ENCODE measurements around the gene CTXN1.
"Not testable (repeated sequence)": the region's sequence is repeated elsewhere in the genome, so short reads cannot be mapped to it uniquely, and the experiment has no call there.

The CTXN1 gene

GRCh38 chr19:7961920-7962626 is 36.1 kb upstream of the CTXN1 start:
- no peaks in the 10 kb centered on the region for H3K27me3 Mint-ChIP-seq

GRCh38 chr19:7961082-7961481 is 35.1 kb upstream of the CTXN1 start:
- not testable (repeated sequence) for H3K4me3 Mint-ChIP-seq, ATAC-seq, H3K27me3 Mint-ChIP-seq, H3K27ac Mint-ChIP-seq, H3K4me1 Mint-ChIP-seq, H3K9me3 Mint-ChIP-seq
- peaks cover 48% of the 10 kb centered on the region for H3K36me3 Mint-ChIP-seq

More at GRCh38 chr19:7961920-7962626, 36.1 kb upstream of the CTXN1 start:
- Mint-ChIP-seq H3K4me3 (no peak overlapping the region), H3K9me3 (no peaks in the 10 kb centered on the region), H3K27ac (no peak overlapping the region), H3K4me1 (peaks cover 4% of the 10 kb centered on the region), H3K36me3 (peaks cover 46% of the 10 kb centered on the region)
- ATAC-seq: no peak

GRCh38 chr19:7959211-7959610 is 33.3 kb upstream of the CTXN1 start:
- Mint-ChIP-seq H3K9me3 (no peaks in the 10 kb centered on the region), H3K27me3 (no peaks in the 10 kb centered on the region), H3K27ac (no peak overlapping the region), H3K4me3 (no peak overlapping the region), H3K4me1 (peaks cover 8% of the 10 kb centered on the region), H3K36me3 (peaks cover 35% of the 10 kb centered on the region)
- ATAC-seq: no peak

- Mint-ChIP-seq H3K27me3 (no peaks in the 10 kb centered on the region), H3K36me3 (peaks cover 22% of the 10 kb centered on the region), H3K4me3 (no peak overlapping the region), H3K4me1 (peaks cover 8% of the 10 kb centered on the region), H3K27ac (no peak overlapping the region), H3K9me3 (no peaks in the 10 kb centered on the region)
- no peak for ATAC-seq
Measured at GRCh38 chr19:7955696-7956095, 29.8 kb upstream of the CTXN1 start.

GRCh38 chr19:7953576-7953975 is 27.6 kb upstream of the CTXN1 start:
- Mint-ChIP-seq H3K27ac (no peak overlapping the region), H3K36me3 (peaks cover 17% of the 10 kb centered on the region), H3K4me3 (no peak overlapping the region), H3K4me1 (peaks cover 8% of the 10 kb centered on the region), H3K27me3 (no peaks in the 10 kb centered on the region), H3K9me3 (no peaks in the 10 kb centered on the region)
- ATAC-seq: no peak

- H3K36me3 Mint-ChIP-seq: peaks cover 13% of the 10 kb centered on the region
- ATAC-seq: no peak
- no peak overlapping the region for H3K4me3 Mint-ChIP-seq
- H3K4me1 Mint-ChIP-seq: peaks cover 8% of the 10 kb centered on the region
- no peaks in the 10 kb centered on the region for H3K9me3 Mint-ChIP-seq
- no peak overlapping the region for H3K27ac Mint-ChIP-seq
- no peaks in the 10 kb centered on the region for H3K27me3 Mint-ChIP-seq
Measured at GRCh38 chr19:7953060-7953459, 27.1 kb upstream of the CTXN1 start.

GRCh38 chr19:7947939-7948338 is 22.0 kb upstream of the CTXN1 start:
- Mint-ChIP-seq H3K27ac (no peak overlapping the region), H3K4me1 (peaks cover 17% of the 10 kb centered on the region), H3K9me3 (no peaks in the 10 kb centered on the region), H3K4me3 (no peak overlapping the region), H3K27me3 (no peaks in the 10 kb centered on the region), H3K36me3 (no peaks in the 10 kb centered on the region)
- ATAC-seq: no peak

- H3K27me3 Mint-ChIP-seq: no peaks in the 10 kb centered on the region
- no peaks in the 10 kb centered on the region for H3K9me3 Mint-ChIP-seq
- H3K4me3 Mint-ChIP-seq: peak overlapping the region; percentile 85
- peaks cover 41% of the 10 kb centered on the region for H3K4me1 Mint-ChIP-seq
- peaks cover 10% of the 10 kb centered on the region for H3K36me3 Mint-ChIP-seq
- H3K27ac Mint-ChIP-seq: peak overlapping the region; percentile 88
- ATAC-seq: peak; percentile 68
Measured at GRCh38 chr19:7944177-7944761, 18.3 kb upstream of the CTXN1 start.

- Mint-ChIP-seq H3K9me3 (no peaks in the 10 kb centered on the region), H3K27ac (peak within 1 kb of the TSS; percentile 88), H3K36me3 (peaks cover 16% of the 10 kb centered on the region), H3K4me3 (peak within 1 kb of the TSS; percentile 85), H3K4me1 (peaks cover 46% of the 10 kb centered on the region), H3K27me3 (no peaks in the 10 kb centered on the region)
- ATAC-seq: peak; percentile 100
Measured at GRCh38 chr19:7943444-7944176, 17.7 kb upstream of the CTXN1 start, which contains the start of gene TIMM44. TIMM44 (minus strand) TSS chr19:7943666; CDS start chr19:7943651, 15 bp downstream.

- Mint-ChIP-seq H3K4me3 (peak overlapping the region; percentile 85), H3K4me1 (peaks cover 47% of the 10 kb centered on the region), H3K36me3 (peaks cover 18% of the 10 kb centered on the region), H3K27ac (peak overlapping the region; percentile 88), H3K27me3 (no peaks in the 10 kb centered on the region), H3K9me3 (no peaks in the 10 kb centered on the region)
- peak; percentile 31 for ATAC-seq
Measured at GRCh38 chr19:7942981-7943443, 17.1 kb upstream of the CTXN1 start.

GRCh38 chr19:7941895-7942596 is 16.1 kb upstream of the CTXN1 start:
- no peaks in the 10 kb centered on the region for H3K9me3 Mint-ChIP-seq
- no peak for ATAC-seq
- H3K27me3 Mint-ChIP-seq: no peaks in the 10 kb centered on the region
- no peak overlapping the region for H3K27ac Mint-ChIP-seq
- H3K4me1 Mint-ChIP-seq: peaks cover 47% of the 10 kb centered on the region
- H3K4me3 Mint-ChIP-seq: peak overlapping the region; percentile 85
- peaks cover 26% of the 10 kb centered on the region for H3K36me3 Mint-ChIP-seq

GRCh38 chr19:7940841-7941240 is 14.9 kb upstream of the CTXN1 start:
- no peaks in the 10 kb centered on the region for H3K9me3 Mint-ChIP-seq
- H3K27me3 Mint-ChIP-seq: no peaks in the 10 kb centered on the region
- H3K4me3 Mint-ChIP-seq: no peak overlapping the region
- no peak overlapping the region for H3K27ac Mint-ChIP-seq
- peaks cover 54% of the 10 kb centered on the region for H3K4me1 Mint-ChIP-seq
- no peak for ATAC-seq
- peaks cover 36% of the 10 kb centered on the region for H3K36me3 Mint-ChIP-seq

- Mint-ChIP-seq H3K36me3 (peaks cover 59% of the 10 kb centered on the region), H3K9me3 (no peaks in the 10 kb centered on the region), H3K27ac (no peak overlapping the region), H3K4me3 (no peak overlapping the region), H3K27me3 (no peaks in the 10 kb centered on the region), H3K4me1 (peaks cover 14% of the 10 kb centered on the region)
- ATAC-seq: no peak
Measured at GRCh38 chr19:7934766-7935165, 8.8 kb upstream of the CTXN1 start.

- Mint-ChIP-seq H3K4me3 (no peak overlapping the region), H3K27ac (no peak overlapping the region), H3K27me3 (no peaks in the 10 kb centered on the region), H3K9me3 (no peaks in the 10 kb centered on the region), H3K36me3 (peaks cover 57% of the 10 kb centered on the region), H3K4me1 (peaks cover 20% of the 10 kb centered on the region)
- no peak for ATAC-seq
Measured at GRCh38 chr19:7933828-7934725, 8.1 kb upstream of the CTXN1 start.
